Liver (tissue), 3 donors: ENCODE measurements around the gene SCML2.

Source experiments
- CTCF ChIP-seq: fragments of 150-350 bp; IDR thresholded peaks from 2 replicates; pipeline ENCODE4 v1.5.1; 2017; ENCODE audit warnings: improper control_type of control experiment, low read depth, low read length; ENCODE audit not compliant: missing input control
- FOXA1 ChIP-seq: IDR thresholded peaks from 2 replicates; pipeline ENCODE4 v1.6.1; 2016; ENCODE audit warnings: antibody characterized with exemption
- HNF4G ChIP-seq: IDR thresholded peaks from 2 replicates; pipeline ENCODE4 v1.6.1; 2016; ENCODE audit warnings: antibody characterized with exemption
- JUND ChIP-seq, 2 donors: IDR thresholded peaks; 2 replicates each; pipeline ENCODE4 v1.6.1; 2016; ENCODE audit warnings: antibody characterized with exemption in 2 of 2
- MAX ChIP-seq: IDR thresholded peaks from 2 replicates; pipeline ENCODE4 v1.6.1; 2016; ENCODE audit warnings: antibody characterized with exemption
- RAD21 ChIP-seq, 2 donors: IDR thresholded peaks; 2 replicates each; pipeline ENCODE4 v1.6.1; 2016; ENCODE audit warnings: antibody characterized with exemption in 2 of 2, mild to moderate bottlenecking in 2 of 2
- REST ChIP-seq: IDR thresholded peaks from 2 replicates; pipeline ENCODE4 v1.6.1; 2016; ENCODE audit warnings: antibody characterized with exemption, mild to moderate bottlenecking
- SP1 ChIP-seq: IDR thresholded peaks from 2 replicates; pipeline ENCODE4 v1.6.1; 2018; ENCODE audit warnings: antibody characterized with exemption, mild to moderate bottlenecking
- TAF1 ChIP-seq: conservative IDR thresholded peaks from 2 replicates; pipeline ENCODE4 v1.6.1; 2016; ENCODE audit warnings: antibody characterized with exemption, mild to moderate bottlenecking
- YY1 ChIP-seq: IDR thresholded peaks from 2 replicates; pipeline ENCODE4 v1.6.1; 2016; ENCODE audit warnings: antibody characterized with exemption, mild to moderate bottlenecking
- ZBTB33 ChIP-seq: IDR thresholded peaks from 2 replicates; pipeline ENCODE4 v1.6.1; 2016; ENCODE audit warnings: antibody characterized with exemption
- donor health status: healthy.
- donor health status: healthy.

GRCh38 chrX:18394477-18394876, 40.0 kb upstream of the SCML2 start:
- TF ChIP-seq CTCF = no peak
- no peak for TF ChIP-seq HNF4G
- no peak for TF ChIP-seq JUND (IDR thresholded peaks at IDR 0.05)
- no peak for TF ChIP-seq MAX
- TF ChIP-seq YY1 = peak; percentile 21
- no peak for TF ChIP-seq TAF1
- TF ChIP-seq ZBTB33 = no peak
- no peak for TF ChIP-seq FOXA1
- no peak for TF ChIP-seq REST
- no peak for TF ChIP-seq RAD21 (IDR thresholded peaks at IDR 0.05)
- TF ChIP-seq SP1 = no peak
